Ascending aorta (tissue), 2 donors: ENCODE data around the gene N4BP2. TPM values are rescaled to one million over a fixed set of nuclear protein-coding genes. Genes with fewer than 3 reads are reported as not detected.

Experiments used
- DNase-seq, 2 donors: peaks; one replicate each; pipeline ENCODE4 v3.0.0-alpha.2; 2019; ENCODE audit warnings: low spot score in 2 of 2
- H3K27ac ChIP-seq, 2 donors: fragments of 200-600 bp; sonication (generic); one replicate each; pipeline ENCODE4 v1.5.1; 2016 to 2017; ENCODE audit warnings: mild to moderate bottlenecking in 1 of 2
- H3K27me3 ChIP-seq: fragments of 200-600 bp; sonication (generic); one replicate; pipeline ENCODE4 v1.5.1; 2017
- H3K36me3 ChIP-seq, 2 donors: fragments of 200-600 bp; sonication (generic); one replicate each; pipeline ENCODE4 v1.5.1; 2016
- H3K4me1 ChIP-seq, 2 donors: fragments of 200-600 bp; sonication (generic); one replicate each; pipeline ENCODE4 v1.5.1; 2016 to 2017; ENCODE audit warnings: mild to moderate bottlenecking in 1 of 2
- H3K4me3 ChIP-seq, 2 donors: fragments of 200-600 bp; sonication (generic); one replicate each; pipeline ENCODE4 v1.5.1; 2016 to 2017; ENCODE audit warnings: mild to moderate bottlenecking in 1 of 2
- H3K9me3 ChIP-seq, 2 donors: fragments of 200-600 bp; sonication (generic); one replicate each; pipeline ENCODE4 v1.5.1; 2016
- intact Hi-C: fragments of 100-400 bp; cut with DNase I; formaldehyde crosslinking; loops from one replicate; pipeline ENCODE4 v1.15.1; 2023
- total RNA-seq: library from RNA; depleted of rRNA; stranded (reverse); fragments of >200 nt; gene quantifications from one replicate; pipeline ENCODE4 v1.1.0, GENCODE V29; 2016
- TF ChIP-seq, protein P1 (sequence below), 3 experiments: fragments of 200-600 bp in 2 of 3; fragments of 450-650 bp in 1 of 3; sonication (generic) in 2 of 3; IDR thresholded peaks; one replicate each; pipeline ENCODE4 v1.5.1; 2016 to 2019; ENCODE audit warnings: antibody characterized with exemption in 3 of 3, mild to moderate bottlenecking in 1 of 3, moderate library complexity in 1 of 3

The N4BP2 gene
- total RNA-seq, 1 donor from 2014 or later = 0.53 TPM

DNA sequence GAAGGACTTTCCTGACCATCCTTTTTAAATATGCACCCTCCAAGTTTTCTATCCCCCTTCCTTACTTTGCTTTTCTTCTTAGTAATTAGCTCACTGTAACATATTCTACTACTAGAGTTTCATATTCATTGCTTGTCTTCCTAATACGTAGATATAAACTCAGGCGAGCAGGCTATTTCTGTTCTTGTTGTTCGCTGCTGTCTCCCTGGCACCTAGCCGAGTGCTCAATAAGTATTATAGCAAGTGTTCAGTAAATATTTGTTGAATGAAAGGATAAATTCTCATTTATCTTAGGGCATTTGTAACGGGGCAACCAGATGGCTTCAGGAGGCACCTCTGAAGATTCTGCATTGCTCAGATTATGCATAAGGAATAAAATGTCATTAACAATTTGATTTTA is 133.4 kb downstream of the N4BP2 start:
- DNase-seq = no peak
- Histone ChIP-seq H3K4me3 (no peak overlapping the region), H3K27ac (no peak overlapping the region), H3K27me3 (no peaks in the 10 kb centered on the region), H3K9me3 (no peaks in the 10 kb centered on the region), H3K36me3 (no peaks in the 10 kb centered on the region), H3K4me1 (no peaks in the 10 kb centered on the region)
- TF ChIP-seq, protein P1, sequence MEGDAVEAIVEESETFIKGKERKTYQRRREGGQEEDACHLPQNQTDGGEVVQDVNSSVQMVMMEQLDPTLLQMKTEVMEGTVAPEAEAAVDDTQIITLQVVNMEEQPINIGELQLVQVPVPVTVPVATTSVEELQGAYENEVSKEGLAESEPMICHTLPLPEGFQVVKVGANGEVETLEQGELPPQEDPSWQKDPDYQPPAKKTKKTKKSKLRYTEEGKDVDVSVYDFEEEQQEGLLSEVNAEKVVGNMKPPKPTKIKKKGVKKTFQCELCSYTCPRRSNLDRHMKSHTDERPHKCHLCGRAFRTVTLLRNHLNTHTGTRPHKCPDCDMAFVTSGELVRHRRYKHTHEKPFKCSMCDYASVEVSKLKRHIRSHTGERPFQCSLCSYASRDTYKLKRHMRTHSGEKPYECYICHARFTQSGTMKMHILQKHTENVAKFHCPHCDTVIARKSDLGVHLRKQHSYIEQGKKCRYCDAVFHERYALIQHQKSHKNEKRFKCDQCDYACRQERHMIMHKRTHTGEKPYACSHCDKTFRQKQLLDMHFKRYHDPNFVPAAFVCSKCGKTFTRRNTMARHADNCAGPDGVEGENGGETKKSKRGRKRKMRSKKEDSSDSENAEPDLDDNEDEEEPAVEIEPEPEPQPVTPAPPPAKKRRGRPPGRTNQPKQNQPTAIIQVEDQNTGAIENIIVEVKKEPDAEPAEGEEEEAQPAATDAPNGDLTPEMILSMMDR (IDR thresholded peaks at IDR 0.05) = no peak
- intact Hi-C loops = no loop called here

DNA sequence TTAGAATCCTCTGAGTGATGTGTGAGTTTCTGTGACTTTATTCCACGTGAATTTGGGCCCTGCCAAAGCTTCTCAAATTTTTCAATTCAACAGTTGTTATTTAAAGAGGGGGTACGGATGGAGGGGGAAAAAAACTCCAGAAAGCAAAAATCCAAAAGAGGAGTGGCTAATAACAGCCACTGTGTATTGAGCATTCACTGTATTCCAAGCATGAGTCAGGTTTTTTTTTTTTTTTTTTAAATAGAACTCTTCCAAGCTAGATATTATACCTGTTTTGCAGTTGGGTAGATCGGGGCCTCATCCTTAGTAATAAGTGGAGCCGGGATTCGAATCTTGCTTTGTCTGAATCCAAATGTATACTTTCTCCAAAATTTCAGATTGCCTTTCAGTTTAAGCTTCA is 133.8 kb downstream of the N4BP2 start:
- Histone ChIP-seq H3K27me3 (no peaks in the 10 kb centered on the region), H3K36me3 (no peaks in the 10 kb centered on the region), H3K9me3 (no peaks in the 10 kb centered on the region), H3K4me1 (no peaks in the 10 kb centered on the region), H3K27ac (no peak overlapping the region), H3K4me3 (no peak overlapping the region)
- TF ChIP-seq, protein P1 (IDR thresholded peaks at IDR 0.05) = no peak
- intact Hi-C loops = no loop called here
- DNase-seq = no peak

DNA sequence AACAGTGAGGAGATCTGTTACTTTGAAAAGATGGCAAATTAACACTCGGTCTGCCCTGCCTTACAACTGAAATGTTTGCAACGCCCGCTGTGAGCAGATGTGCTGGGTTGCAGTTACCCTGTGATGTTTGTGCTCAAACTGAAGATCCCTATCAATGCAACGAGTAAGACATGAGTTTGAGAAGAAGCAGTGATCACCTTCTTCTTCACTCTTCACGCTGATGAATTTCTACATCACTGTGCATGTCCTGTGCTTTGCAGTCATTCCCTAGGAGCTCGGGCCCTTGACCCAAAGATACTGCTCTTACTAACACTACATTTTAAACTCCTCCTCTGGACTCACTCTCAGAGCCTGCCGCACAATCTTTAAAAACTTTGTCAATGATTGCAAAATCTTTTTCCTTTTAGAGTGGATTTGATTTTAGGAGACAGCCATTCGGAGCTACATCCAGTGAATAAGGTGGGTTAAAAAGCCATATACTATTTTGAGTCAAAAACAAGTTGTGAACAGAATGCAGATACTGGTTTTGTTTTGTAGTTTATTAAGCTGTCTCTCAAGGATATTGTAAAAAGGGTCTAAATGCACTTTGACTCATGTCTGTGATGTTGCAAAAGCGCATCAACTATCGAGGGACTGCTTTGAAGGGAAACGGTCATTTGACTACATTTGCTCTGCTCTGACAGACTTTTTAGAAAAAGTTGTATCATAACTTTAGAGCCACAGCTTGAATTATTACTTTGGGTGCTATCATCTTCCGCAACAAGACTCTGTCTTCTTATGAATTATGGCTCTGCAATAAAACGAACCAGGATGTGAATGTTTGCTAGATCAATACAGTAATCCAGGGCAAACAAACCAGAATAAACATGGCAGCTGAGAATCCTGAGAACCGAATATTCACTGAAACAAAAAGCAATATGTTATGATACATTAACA is 134.5 kb downstream of the N4BP2 start:
- Histone ChIP-seq H3K27me3 (no peaks in the 10 kb centered on the region), H3K9me3 (no peaks in the 10 kb centered on the region), H3K4me1 (no peaks in the 10 kb centered on the region), H3K27ac (no peak overlapping the region), H3K4me3 (no peak overlapping the region), H3K36me3 (no peaks in the 10 kb centered on the region)
- DNase-seq = no peak
- intact Hi-C loops = no loop called here
- TF ChIP-seq, protein P1 (IDR thresholded peaks at IDR 0.05) = no peak

DNA sequence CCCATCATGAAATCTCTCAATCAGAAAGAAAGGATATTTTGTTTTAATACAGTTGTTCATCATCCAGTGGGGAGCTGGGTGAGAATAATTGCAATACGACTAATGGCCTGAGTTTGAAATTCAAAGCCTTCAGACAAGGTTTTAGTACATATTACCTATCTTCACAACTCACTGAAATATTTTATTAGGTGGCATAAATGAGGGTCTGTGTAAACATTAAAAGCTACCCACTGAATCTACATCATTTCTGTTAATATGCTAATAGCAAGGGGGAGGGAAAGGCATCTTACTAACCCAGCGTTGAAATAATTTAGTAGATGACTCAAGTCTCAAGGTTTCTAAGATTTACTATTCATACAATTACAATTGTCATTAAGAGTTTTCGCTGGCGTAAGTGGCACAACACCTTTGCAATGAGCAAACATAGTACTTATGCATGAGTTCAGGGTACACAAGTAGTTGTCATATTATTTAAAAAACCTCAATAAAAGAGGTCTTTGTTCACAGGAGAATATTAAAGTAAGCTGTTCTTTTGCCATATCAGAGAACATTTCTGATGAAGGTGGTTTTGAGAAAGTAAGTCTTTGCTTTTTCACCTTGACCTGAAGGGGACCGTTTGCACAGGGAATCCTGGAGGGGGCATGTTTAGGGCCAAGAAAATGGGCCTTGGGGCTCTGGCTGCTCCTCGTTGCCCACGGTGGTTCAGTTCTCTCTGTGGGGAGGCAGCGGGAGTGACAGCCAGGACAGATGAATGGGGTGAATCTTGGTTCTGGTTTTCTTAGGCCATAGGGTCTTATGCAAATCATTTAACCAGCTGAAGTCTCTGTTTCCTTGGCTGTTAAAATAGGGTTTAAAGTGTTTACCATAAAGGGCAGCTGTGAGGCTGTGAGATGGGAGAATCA is 135.7 kb downstream of the N4BP2 start:
- Histone ChIP-seq H3K36me3 (no peaks in the 10 kb centered on the region), H3K4me1 (no peaks in the 10 kb centered on the region), H3K9me3 (no peaks in the 10 kb centered on the region), H3K27me3 (no peaks in the 10 kb centered on the region), H3K4me3 (no peak overlapping the region), H3K27ac (no peak overlapping the region)
- TF ChIP-seq, protein P1 (IDR thresholded peaks at IDR 0.05) = no peak
- DNase-seq = no peak
- intact Hi-C loops = no loop called here

DNA sequence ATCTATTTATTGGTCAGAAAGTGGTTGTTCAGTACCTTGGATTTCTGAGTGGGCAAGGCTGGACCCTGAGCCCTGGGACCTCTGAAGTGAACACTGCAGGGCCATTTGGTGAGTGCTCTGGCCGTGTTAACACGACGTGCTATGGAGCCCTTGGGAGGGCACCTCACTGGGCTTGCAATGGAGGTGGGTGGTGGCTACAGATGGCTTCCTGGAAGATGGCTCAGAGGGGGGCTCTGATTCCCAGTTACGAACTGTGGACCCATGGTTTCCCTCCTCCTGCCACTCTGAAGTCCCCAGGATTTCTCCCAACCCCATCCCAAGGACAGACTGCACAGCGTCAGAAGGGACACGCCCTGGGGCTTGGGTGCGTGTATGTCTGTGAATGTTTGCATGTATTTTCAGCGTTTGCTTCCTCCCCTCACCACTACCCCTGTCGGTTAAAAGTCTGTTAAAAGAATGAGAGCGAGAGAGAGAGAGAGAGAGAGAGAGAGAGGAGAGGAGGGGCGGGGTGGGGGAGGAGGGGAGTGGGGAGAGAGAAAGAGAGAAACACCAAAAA is 136.4 kb downstream of the N4BP2 start:
- no peaks in the 10 kb centered on the region for H3K4me1 ChIP-seq
- TF ChIP-seq, protein P1 (IDR thresholded peaks at IDR 0.05) = no peak

More for the DNA sequence above, 136.4 kb downstream of the N4BP2 start:
- H3K9me3 ChIP-seq = no peaks in the 10 kb centered on the region
- H3K27me3 ChIP-seq = no peaks in the 10 kb centered on the region
- no peak overlapping the region for H3K4me3 ChIP-seq
- intact Hi-C loops = no loop called here
- no peak overlapping the region for H3K27ac ChIP-seq
- no peak for DNase-seq
- no peaks in the 10 kb centered on the region for H3K36me3 ChIP-seq
